Measurements from ENCODE around the gene CNN2. TPM values are rescaled to one million over a fixed set of nuclear protein-coding genes. Genes with fewer than 3 reads are reported as not detected.

CNN2 gene
- total and polyA plus RNA-seq, 9 of the 15 experiments (the other 6 are each of a cell fraction or from before 2014, with no cell fraction given), result 12.1 to 174 (median 52.7) TPM

DNA sequence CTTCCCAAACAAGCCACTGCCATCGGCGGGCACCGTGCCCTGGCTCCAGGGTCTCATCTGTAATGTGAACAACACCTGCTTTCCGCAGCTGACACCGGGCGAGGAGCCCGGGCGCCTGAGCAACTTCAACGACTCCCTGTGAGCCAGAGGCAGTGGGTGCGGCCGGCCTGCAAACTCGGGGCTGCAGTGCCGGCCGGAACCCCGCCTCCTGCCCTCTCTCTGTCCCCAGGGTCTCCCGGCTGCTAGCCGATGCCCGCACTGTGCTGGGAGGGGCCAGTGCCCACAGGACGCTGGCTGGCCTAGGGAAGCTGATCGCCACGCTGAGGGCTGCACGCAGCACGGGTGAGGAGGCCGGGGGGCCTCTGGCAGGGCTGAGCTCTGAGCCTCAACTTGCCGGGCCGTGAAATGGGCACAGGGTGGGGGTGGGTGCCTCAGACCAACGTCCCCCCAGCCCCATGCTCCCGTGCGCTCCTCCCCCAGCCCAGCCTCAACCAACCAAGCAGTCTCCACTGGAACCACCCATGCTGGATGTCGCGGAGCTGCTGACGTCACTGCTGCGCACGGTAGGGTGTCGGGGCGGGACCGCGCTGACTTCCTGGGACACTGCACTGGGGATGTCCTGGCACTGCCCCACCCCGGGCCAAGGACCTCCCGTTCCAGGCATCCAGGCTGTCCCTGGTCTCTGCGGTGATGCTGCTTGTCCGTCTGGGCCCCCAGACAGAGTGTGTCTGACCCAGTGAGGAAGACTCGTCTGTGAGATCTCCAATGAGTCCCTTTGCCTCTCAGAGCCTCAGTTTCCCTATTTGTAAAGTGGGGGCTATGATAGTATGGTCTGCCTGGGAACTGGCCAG lies 15.7 kb downstream of the CNN2 start (continued):
- TF ChIP-seq JUND (IDR thresholded peaks at IDR 0.05; ENCODE audit: borderline replicate concordance, low read depth, low read length) (peak; percentile 77), JUND (tag; IDR thresholded peaks at IDR 0.05; ENCODE audit: borderline replicate concordance, low read depth, low read length) (peak; percentile 62; the same call in 1 of the 3 replicates), JUN (IDR thresholded peaks at IDR 0.05; ENCODE audit: borderline replicate concordance, low read depth, low read length) (peak; percentile 46; the same call in 1 of the 2 replicates), JUN (CRISPR knock-in tag; IDR thresholded peaks at IDR 0.05; ENCODE audit: borderline replicate concordance) (no peak), RBM39 (optimal IDR thresholded peaks at IDR 0.05; ENCODE audit: low read depth, low read length) (no peak), KHSRP (IDR thresholded peaks at IDR 0.05) (peak; percentile 80; the same call in 1 of the 2 replicates), ZNF316 (IDR thresholded peaks at IDR 0.05) (no peak), RFX1 (IDR thresholded peaks at IDR 0.05) (no peak), SRSF3 (IDR thresholded peaks at IDR 0.05; ENCODE audit: insufficient read depth, low read length) (no peak), JUNB (CRISPR knock-in tag; conservative IDR thresholded peaks at IDR 0.05) (no peak), ZNF23 (CRISPR knock-in tag; IDR thresholded peaks at IDR 0.05) (no peak), TRIM24 (IDR thresholded peaks at IDR 0.05) (0 out of 4 replicates have a peak, but pooled peaks of 1 of the 2 experiments have one; percentile 27), ZNF785 (CRISPR knock-in tag; IDR thresholded peaks at IDR 0.05) (no peak), PRPF4 (IDR thresholded peaks at IDR 0.05; ENCODE audit: insufficient read depth, low read depth, low read length, poor library complexity, severe bottlenecking) (no peak), FOXA3 (CRISPR knock-in tag; conservative IDR thresholded peaks at IDR 0.05 in 1 of 2, IDR thresholded peaks at IDR 0.05 in 1 of 2) (no peak), SNAPC5 (CRISPR knock-in tag; IDR thresholded peaks at IDR 0.05) (no peak), BACH1 (tag; IDR thresholded peaks at IDR 0.05) (no peak), RBM34 (IDR thresholded peaks at IDR 0.05; ENCODE audit: borderline replicate concordance, insufficient read depth, low read length) (no peak), PHF20 (IDR thresholded peaks at IDR 0.05; ENCODE audit: partially characterized antibody) (peak; percentile 84), ZNF140 (CRISPR knock-in tag; IDR thresholded peaks at IDR 0.05) (no peak), ZNF717 (CRISPR knock-in tag; IDR thresholded peaks at IDR 0.05) (no peak), AFF1 (IDR thresholded peaks at IDR 0.05; ENCODE audit: low read depth in 1 of 2, partially characterized antibody in 2 of 2) (no peak), XRCC4 (IDR thresholded peaks at IDR 0.05; ENCODE audit: extremely low read depth, insufficient read depth, insufficient read length) (no peak), NFIX (CRISPR knock-in tag; IDR thresholded peaks at IDR 0.05; ENCODE audit: low read depth) (no peak), MBD2 (IDR thresholded peaks at IDR 0.05; ENCODE audit: borderline replicate concordance, low read depth) (peak; percentile 26; the same call in 1 of the 2 replicates)
